GM23338 (cell line): ENCODE results near the gene ITGB1BP1. TPM values are rescaled to one million over a fixed set of nuclear protein-coding genes. Genes with fewer than 3 reads are reported as not detected.

Experiments
- ATAC-seq: fragments of 200-7000 bp; cut with Tn5 transposase; 3 replicates; pipeline ENCODE4 v1.9.1; 2020
- DNase-seq: peaks from one replicate; pipeline ENCODE4 v3.0.0-alpha.2; 2015; ENCODE audit warnings: low spot score
- H2AFZ ChIP-seq: fragments of 200-600 bp; sonication (generic); 2 replicates; pipeline ENCODE4 v1.8.0; 2016; ENCODE audit warnings: antibody characterized with exemption, mild to moderate bottlenecking, moderate library complexity
- H3F3A ChIP-seq: fragments of 200-600 bp; sonication (generic); replicated peaks from 2 replicates; pipeline ENCODE4 v1.8.0; 2017; ENCODE audit warnings: antibody characterized with exemption, mixed run types, low read depth
- H3K27ac ChIP-seq: fragments of 200-600 bp; sonication (generic); 2 replicates; pipeline ENCODE4 v1.6.1; 2016; ENCODE audit warnings: low read depth
- H3K27me3 ChIP-seq: fragments of 200-600 bp; sonication (generic); 2 replicates; pipeline ENCODE4 v1.8.0; 2016; ENCODE audit warnings: mild to moderate bottlenecking, mixed run types, moderate library complexity; ENCODE audit not compliant: insufficient read depth
- H3K36me3 ChIP-seq: fragments of 200-600 bp; sonication (generic); 2 replicates; pipeline ENCODE4 v1.8.0; 2016; ENCODE audit warnings: mild to moderate bottlenecking; ENCODE audit not compliant: insufficient read depth
- H3K4me1 ChIP-seq: fragments of 200-600 bp; sonication (generic); 2 replicates; pipeline ENCODE4 v1.8.0; 2016; ENCODE audit warnings: mild to moderate bottlenecking, moderate library complexity; ENCODE audit not compliant: insufficient read depth
- H3K4me2 ChIP-seq: fragments of 200-600 bp; sonication (generic); 2 replicates; pipeline ENCODE4 v1.7.1; 2017; ENCODE audit warnings: mixed run types
- H3K4me3 ChIP-seq: fragments of 200-600 bp; sonication (generic); 2 replicates; pipeline ENCODE4 v1.6.1; 2016; ENCODE audit warnings: mixed run types
- H3K79me2 ChIP-seq: fragments of 200-600 bp; sonication (generic); replicated peaks from 2 replicates; pipeline ENCODE4 v1.8.0; 2017; ENCODE audit warnings: mild to moderate bottlenecking; ENCODE audit not compliant: insufficient read depth
- H3K9me2 ChIP-seq: fragments of 200-600 bp; sonication (generic); 2 replicates; pipeline ENCODE4 v1.8.0; 2017; ENCODE audit not compliant: insufficient read depth
- H4K20me1 ChIP-seq: fragments of 200-600 bp; sonication (generic); replicated peaks from 2 replicates; pipeline ENCODE4 v1.8.0; 2017; ENCODE audit warnings: mild to moderate bottlenecking; ENCODE audit not compliant: insufficient read depth
- H3K27ac Mint-ChIP-seq: 2 replicates; pipeline ENCODE4 v1.8.0; 2020; ENCODE audit warnings: inconsistent platforms, mild to moderate bottlenecking, moderate library complexity, mixed read lengths
- H3K27me3 Mint-ChIP-seq: 3 replicates; pipeline ENCODE4 v1.8.0; 2022; ENCODE audit warnings: low read depth, mild to moderate bottlenecking, moderate library complexity, mixed read lengths, inconsistent platforms; ENCODE audit not compliant: insufficient read depth, poor library complexity
- H3K36me3 Mint-ChIP-seq: 3 replicates; pipeline ENCODE4 v1.8.0; 2021; ENCODE audit warnings: low read depth, mild to moderate bottlenecking, inconsistent platforms, moderate library complexity, mixed read lengths
- H3K4me1 Mint-ChIP-seq: 3 replicates; pipeline ENCODE4 v1.8.0; 2020; ENCODE audit warnings: mild to moderate bottlenecking, inconsistent platforms, mixed read lengths
- H3K4me3 Mint-ChIP-seq: 3 replicates; pipeline ENCODE4 v1.8.0; 2021; ENCODE audit warnings: moderate library complexity, mild to moderate bottlenecking, inconsistent platforms, mixed read lengths
- H3K9me3 Mint-ChIP-seq: 3 replicates; pipeline ENCODE4 v1.8.0; 2020; ENCODE audit warnings: moderate library complexity, mild to moderate bottlenecking, inconsistent platforms, mixed read lengths
- CTCF ChIP-seq, 2 experiments: fragments of 200-600 bp in 1 of 2; sonication (generic) in 1 of 2; conservative IDR thresholded peaks; 2 replicates each; pipeline versions ENCODE4 v1.5.1 to v1.6.1; 2016 to 2017; ENCODE audit warnings: antibody characterized with exemption in 2 of 2, low read depth in 2 of 2, mild to moderate bottlenecking in 2 of 2, moderate library complexity in 1 of 2
- ETS1 ChIP-seq: IDR thresholded peaks from 2 replicates; pipeline ENCODE4 v1.6.1; 2016; ENCODE audit warnings: antibody characterized with exemption
- EZH2 ChIP-seq: fragments of 200-600 bp; sonication (generic); IDR thresholded peaks from one replicate; pipeline ENCODE4 v1.8.0; 2017; ENCODE audit warnings: antibody characterized with exemption, mild to moderate bottlenecking, low read depth; ENCODE audit not compliant: unreplicated experiment
- JUNB ChIP-seq: IDR thresholded peaks from one replicate; pipeline ENCODE4 v1.6.1; 2016; ENCODE audit warnings: antibody characterized with exemption; ENCODE audit not compliant: unreplicated experiment
- NANOG ChIP-seq: IDR thresholded peaks from 2 replicates; pipeline ENCODE4 v1.6.1; 2016; ENCODE audit warnings: antibody characterized with exemption, borderline replicate concordance
- REST ChIP-seq: IDR thresholded peaks from one replicate; pipeline ENCODE4 v1.6.1; 2018; ENCODE audit warnings: antibody characterized with exemption; ENCODE audit not compliant: unreplicated experiment
- STAT1 ChIP-seq: IDR thresholded peaks from one replicate; pipeline ENCODE4 v1.6.1; 2016; ENCODE audit warnings: antibody characterized with exemption; ENCODE audit not compliant: unreplicated experiment
- ZNF114 ChIP-seq: fragments of 250-450 bp; sonication (Bioruptor Pico); IDR thresholded peaks from 2 replicates; pipeline ENCODE4 v1.5.0; 2020; ENCODE audit warnings: mild to moderate bottlenecking, moderate library complexity
- ZNF331 ChIP-seq: fragments of 250-450 bp; sonication (Bioruptor Pico); IDR thresholded peaks from 2 replicates; pipeline ENCODE4 v1.5.0; 2020; ENCODE audit warnings: low read depth, mild to moderate bottlenecking, moderate library complexity
- polyA plus RNA-seq: library from polyadenylated mRNA; unstranded; fragments of >200 nt; fragmentation: Nextera tagmentation; extraction: Ambion mirVana; gene quantifications from 2 replicates; pipeline ENCODE4 v1.2.1, GENCODE V29; 2016
- total RNA-seq: library from RNA; depleted of rRNA; stranded (reverse); fragments of >200 nt; shearing (Covaris generic); gene quantifications from 2 replicates; pipeline ENCODE4 v1.2.3, GENCODE V29; 2014

Gene ITGB1BP1
- total and polyA plus RNA-seq, 2 experiments from 2014 or later, result 29.1 to 63.5 TPM

DNA sequence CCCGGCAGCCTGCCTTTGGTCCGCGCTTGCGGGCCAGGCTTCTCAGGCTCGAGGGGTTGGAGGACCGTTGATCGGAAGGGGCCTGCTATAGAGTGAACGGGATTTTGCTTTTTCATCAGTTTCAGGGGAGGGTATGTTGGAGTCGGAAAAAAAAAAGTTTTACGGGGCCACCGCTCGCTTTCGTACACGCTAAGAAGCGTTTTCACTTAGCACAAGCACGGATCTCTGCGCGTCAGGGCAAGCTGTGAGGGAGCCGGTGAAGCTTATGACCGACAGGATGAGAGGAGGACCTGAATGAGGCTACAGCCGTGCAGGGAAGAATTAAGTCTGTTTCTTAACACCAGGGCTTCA is 569 bp upstream of the ITGB1BP1 start:
- no peak for TF ChIP-seq ZNF114 (CRISPR knock-in tag)
- no peak for TF ChIP-seq CTCF (conservative IDR thresholded peaks at IDR 0.05; ENCODE audit: low read depth in 2 of 2)
- TF ChIP-seq REST, result no peak
- no peak for TF ChIP-seq JUNB
- no peak for TF ChIP-seq NANOG
- TF ChIP-seq EZH2, result no peak
- TF ChIP-seq STAT1, result no peak
- TF ChIP-seq ZNF331 (CRISPR knock-in tag), result no peak
- H2AFZ ChIP-seq, result peak overlapping the region; percentile 96; the same call in 1 of the 2 replicates
- peak overlapping the region; percentile 94 for H3K27ac Mint-ChIP-seq
- H3K79me2 ChIP-seq, result peaks cover 72% of the 10 kb centered on the region
- H4K20me1 ChIP-seq, result peaks cover 23% of the 10 kb centered on the region
- peak; percentile 4; the same call in 2 of the 3 replicates for ATAC-seq
- H3K9me2 ChIP-seq, result no peaks in the 10 kb centered on the region
- peaks cover 9% of the 10 kb centered on the region for H3K4me1 Mint-ChIP-seq
- peak; percentile 35 for DNase-seq
- peak overlapping the region; percentile 97 for H3K4me2 ChIP-seq
- peaks cover 7% of the 10 kb centered on the region for H3K4me1 ChIP-seq
- H3K9me3 Mint-ChIP-seq, result no peaks in the 10 kb centered on the region
- H3K36me3 Mint-ChIP-seq, result peaks cover 3% of the 10 kb centered on the region; the same call in 2 of the 3 replicates
- H3K4me3 ChIP-seq, result peak overlapping the region; percentile 93
- H3K27me3 Mint-ChIP-seq, result peaks cover 15% of the 10 kb centered on the region
- no peaks in the 10 kb centered on the region for H3K27me3 ChIP-seq
- H3K36me3 ChIP-seq, result peaks cover 3% of the 10 kb centered on the region; the same call in 1 of the 2 replicates
- peak overlapping the region; percentile 95 for H3K27ac ChIP-seq
- H3F3A ChIP-seq, result 0 out of 2 replicates have a peak, but pooled peaks cover 3% of the 10 kb centered on the region
- H3K4me3 Mint-ChIP-seq, result no peak overlapping the region

GRCh38 chr2:9422321-9423099 is 818 bp downstream of the ITGB1BP1 start:
- H3K27me3 Mint-ChIP-seq, result peaks cover 15% of the 10 kb centered on the region
- TF ChIP-seq ZNF331 (CRISPR knock-in tag), result no peak
- no peak for TF ChIP-seq ZNF114 (CRISPR knock-in tag)
- TF ChIP-seq ETS1, result no peak

More at GRCh38 chr2:9422321-9423099, 818 bp downstream of the ITGB1BP1 start:
- Histone ChIP-seq H3K9me2 (no peaks in the 10 kb centered on the region), H3K4me2 (peak overlapping the region; percentile 98), H3K27ac (no peak overlapping the region), H3K4me3 (peak overlapping the region; percentile 93), H4K20me1 (peaks cover 27% of the 10 kb centered on the region), H3K4me1 (peaks cover 7% of the 10 kb centered on the region), H3K36me3 (no peaks in the 10 kb centered on the region; the same call in 1 of the 2 replicates), H3K79me2 (peaks cover 74% of the 10 kb centered on the region), H3K27me3 (no peaks in the 10 kb centered on the region), H3F3A (0 out of 2 replicates have a peak, but pooled peaks cover 3% of the 10 kb centered on the region), H2AFZ (peak overlapping the region; percentile 96)
- H3K4me3 Mint-ChIP-seq, result peak overlapping the region; percentile 87; the same call in 2 of the 3 replicates
- DNase-seq (peak; percentile 63), ATAC-seq (peak; percentile 60)
- no peaks in the 10 kb centered on the region for H3K9me3 Mint-ChIP-seq
- H3K36me3 Mint-ChIP-seq, result no peaks in the 10 kb centered on the region
- no peak overlapping the region; the same call in 1 of the 2 replicates for H3K27ac Mint-ChIP-seq
- peaks cover 9% of the 10 kb centered on the region for H3K4me1 Mint-ChIP-seq
